Measurements from ENCODE around the gene ROBO1.

- TF ChIP-seq CTCF (IDR thresholded peaks at IDR 0.05): no peak
- TF ChIP-seq POLR2A (IDR thresholded peaks at IDR 0.05): no peak
These were observed 1123.0 kb downstream of the ROBO1 start for GRCh38 chr3:78644847-78645246.
